Left kidney (tissue), 2 donors: ENCODE measurements around the gene PITPNB. TPM values are rescaled to one million over a fixed set of nuclear protein-coding genes. Genes with fewer than 3 reads are reported as not detected.

ENCODE experiments used
- DNase-seq: peaks from one replicate; pipeline ENCODE4 v3.0.0-alpha.2; 2013
- polyA plus RNA-seq: library from polyadenylated mRNA; unstranded; fragments of 120-200 nt; gene quantifications from one replicate; pipeline ENCODE4 v1.2.1, GENCODE V29; 2013; ENCODE audit not compliant: insufficient read length

The PITPNB gene
- polyA plus RNA-seq, 1 donor, result 79.5 TPM

DNA sequence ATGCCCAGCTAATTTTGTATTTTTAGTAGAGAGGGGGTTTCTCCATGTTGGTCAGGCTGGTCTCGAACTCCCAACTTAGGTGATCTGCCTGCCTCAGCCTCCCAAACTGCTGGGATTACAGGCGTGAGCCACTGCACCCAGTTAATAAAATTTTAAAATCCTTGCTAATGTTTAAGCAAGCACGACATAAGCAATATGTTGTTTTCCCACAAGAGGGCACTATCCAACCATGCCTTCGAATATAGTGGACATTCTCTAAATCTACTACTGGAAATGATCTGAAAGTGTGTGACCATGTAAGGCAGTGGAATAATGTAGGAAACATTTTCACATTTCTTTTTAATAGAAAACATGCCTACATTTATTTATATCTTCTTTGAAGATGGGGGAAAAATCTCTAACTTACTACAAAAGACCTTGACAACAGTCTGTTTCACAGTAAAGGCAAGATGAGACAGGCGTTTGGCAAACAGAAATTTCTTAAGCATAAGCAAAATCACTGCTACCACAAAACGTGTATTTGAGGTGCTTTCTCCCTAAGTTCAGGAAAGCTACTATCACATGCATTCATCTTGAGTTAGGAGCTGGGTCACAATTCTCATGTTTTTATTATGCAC is 38.2 kb downstream of the PITPNB start:
- peak; percentile 84 for DNase-seq

GRCh38 chr22:27879923-27880322 is 39.1 kb downstream of the PITPNB start:
- DNase-seq, result no peak

DNA sequence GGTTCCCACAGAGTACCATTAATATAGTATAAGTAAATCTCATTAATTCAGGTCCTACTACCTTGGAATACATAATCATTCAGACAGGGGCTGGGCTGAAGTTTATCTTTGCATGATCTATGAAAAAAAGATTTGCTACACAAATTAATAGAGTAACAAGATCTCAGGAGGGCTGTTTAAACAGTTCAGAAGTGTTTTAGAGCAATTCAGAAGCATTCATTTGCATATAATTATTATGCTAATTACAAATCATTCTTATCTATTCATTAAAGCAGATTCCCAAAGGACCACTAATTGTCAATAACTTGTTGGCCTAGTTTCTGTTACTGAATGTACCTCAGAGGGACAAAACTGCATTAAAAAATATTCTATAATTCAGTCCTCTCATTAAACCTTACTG is 40.5 kb downstream of the PITPNB start:
- no peak for DNase-seq

GRCh38 chr22:27877501-27877900 is 41.6 kb downstream of the PITPNB start:
- DNase-seq, result no peak

- DNase-seq, result no peak
Measured at GRCh38 chr22:27876684-27877083, 42.4 kb downstream of the PITPNB start.

- no peak for DNase-seq
Measured at GRCh38 chr22:27875951-27876350, 43.1 kb downstream of the PITPNB start.

DNA sequence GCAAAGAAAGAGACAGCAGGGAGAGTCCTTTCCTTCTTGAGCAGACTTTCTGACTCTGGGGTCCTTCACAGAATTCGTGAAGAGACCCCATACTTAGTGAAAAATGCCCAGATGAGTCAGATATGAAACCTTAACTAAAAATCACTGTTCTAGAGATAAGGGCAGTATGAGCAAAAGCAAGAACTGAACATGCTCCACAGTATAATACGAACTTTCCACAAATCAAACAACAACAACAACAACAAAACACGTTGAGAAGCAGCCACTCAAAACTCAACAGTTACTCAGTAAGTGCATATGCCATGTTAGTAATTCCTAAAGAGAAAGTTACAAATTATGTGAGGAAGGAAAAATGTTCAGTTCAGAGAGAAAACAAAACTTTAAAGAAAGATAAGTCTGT is 44.3 kb downstream of the PITPNB start:
- no peak for DNase-seq

- DNase-seq, result no peak
Measured at GRCh38 chr22:27874185-27874584, 44.9 kb downstream of the PITPNB start.

DNA sequence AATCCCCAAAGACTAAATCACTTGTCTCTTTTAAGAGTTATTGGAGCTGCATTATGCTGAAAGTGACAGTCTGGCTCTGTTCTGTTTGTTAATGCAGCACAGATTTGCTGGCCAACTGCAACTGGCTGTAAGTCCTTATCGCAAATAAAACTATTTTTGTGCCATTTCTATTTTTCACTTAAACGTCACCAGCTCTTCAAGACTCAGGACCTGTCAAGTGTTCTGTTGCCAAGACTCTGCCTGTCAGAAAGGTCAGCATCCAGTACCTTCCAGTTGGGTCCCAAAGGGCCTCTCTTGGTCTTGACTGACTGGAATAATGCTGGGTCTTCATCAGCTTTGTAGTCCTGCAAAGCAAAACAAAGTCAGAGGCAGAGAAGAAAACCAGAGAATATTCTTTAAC is 45.6 kb downstream of the PITPNB start:
- no peak for DNase-seq

DNA sequence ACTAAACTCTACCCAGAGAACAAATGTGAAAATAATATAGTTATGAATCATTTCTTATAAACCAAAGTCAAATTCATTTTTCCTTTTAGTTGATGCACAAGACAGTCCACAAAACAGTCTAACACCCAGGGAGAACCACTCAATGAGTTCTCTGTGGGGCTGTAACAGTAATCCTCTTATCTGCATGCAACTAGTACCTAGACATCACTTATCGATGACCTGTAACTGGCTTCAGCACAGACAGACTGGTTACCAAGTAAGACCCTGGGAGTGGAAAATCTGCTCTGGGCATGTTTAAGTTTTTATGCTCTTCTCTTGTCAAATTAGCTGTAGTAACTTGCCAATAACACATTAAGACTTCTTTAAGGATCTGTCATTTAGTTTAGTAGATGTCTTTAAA is 46.6 kb downstream of the PITPNB start:
- DNase-seq, result no peak

DNA sequence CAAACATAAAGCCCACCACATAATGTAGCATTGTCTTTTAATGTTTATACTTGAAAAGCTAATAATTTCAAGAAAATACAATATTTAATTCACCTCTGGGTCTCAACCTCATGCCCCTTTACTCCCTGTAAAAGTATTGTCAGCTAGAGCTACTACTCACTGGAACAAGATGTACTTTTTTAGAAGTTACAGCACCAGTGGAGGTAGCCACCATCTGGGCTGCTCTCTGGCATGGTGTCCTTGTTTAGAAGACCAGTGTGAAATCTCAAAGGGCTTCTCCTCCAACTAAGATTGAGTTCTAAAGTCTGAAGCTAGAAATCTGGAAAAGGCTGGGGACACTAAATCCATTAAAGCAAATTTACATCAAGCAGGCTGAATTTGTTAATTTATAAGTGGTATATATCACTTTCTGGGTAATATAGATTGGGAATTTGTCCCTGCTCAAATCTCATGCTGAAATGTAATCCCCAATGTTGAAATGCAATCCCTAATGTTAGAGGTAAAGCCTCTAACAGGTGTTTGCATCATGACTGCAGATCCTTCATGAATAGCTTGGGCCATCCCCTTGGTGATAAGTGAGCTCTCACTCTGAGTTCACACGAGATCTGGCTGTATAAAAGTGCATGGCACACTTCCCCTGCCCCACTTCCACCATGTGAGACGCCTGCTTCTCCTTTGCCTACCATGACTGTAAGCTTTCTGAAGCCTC is 47.6 kb downstream of the PITPNB start:
- DNase-seq, result no peak

DNA sequence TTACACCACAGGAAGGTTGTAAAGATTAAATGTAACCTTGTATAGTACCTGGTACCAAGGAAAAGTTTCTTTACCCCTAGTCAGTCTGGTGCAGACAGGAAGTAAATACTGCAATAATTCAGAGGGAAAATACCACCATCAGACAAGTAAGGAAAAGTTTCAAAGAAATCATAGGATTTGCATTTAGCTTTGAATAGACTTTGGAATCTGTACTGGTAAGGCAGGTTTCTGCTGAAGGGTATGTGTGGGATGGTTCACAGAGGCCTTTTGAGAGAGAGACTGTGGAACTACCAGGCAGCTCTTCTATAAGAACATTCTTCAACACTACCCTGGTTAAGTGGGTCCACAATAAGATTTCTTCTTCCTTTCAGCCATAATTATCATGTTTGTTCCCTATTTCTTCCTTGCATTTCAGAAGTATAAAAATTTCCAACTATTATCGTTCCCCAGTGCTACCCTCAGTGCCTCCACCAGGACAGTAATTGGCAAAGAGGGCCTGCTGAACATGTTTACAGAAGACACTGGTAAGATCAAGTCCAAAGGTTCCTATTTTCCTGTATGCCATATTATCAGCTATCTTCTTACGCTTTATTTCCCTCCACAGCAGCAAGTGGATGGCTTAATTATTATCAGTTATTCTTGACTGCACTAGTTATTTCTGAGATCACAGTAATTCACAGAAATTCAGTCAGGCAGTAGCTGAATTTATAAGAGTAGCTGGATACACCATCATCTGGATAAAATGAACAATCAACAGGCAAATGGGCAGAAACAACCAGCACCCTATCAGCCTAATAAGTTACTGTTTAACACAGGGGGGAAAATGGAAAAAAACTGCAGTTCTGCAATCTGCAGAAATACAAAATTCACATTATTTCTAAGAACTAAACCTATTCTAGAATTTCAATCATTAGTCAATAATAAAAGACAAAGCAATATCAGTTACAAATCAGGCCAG is 48.5 kb downstream of the PITPNB start:
- no peak for DNase-seq

GRCh38 chr22:27868732-27869282 is 50.2 kb downstream of the PITPNB start:
- no peak for DNase-seq

DNA sequence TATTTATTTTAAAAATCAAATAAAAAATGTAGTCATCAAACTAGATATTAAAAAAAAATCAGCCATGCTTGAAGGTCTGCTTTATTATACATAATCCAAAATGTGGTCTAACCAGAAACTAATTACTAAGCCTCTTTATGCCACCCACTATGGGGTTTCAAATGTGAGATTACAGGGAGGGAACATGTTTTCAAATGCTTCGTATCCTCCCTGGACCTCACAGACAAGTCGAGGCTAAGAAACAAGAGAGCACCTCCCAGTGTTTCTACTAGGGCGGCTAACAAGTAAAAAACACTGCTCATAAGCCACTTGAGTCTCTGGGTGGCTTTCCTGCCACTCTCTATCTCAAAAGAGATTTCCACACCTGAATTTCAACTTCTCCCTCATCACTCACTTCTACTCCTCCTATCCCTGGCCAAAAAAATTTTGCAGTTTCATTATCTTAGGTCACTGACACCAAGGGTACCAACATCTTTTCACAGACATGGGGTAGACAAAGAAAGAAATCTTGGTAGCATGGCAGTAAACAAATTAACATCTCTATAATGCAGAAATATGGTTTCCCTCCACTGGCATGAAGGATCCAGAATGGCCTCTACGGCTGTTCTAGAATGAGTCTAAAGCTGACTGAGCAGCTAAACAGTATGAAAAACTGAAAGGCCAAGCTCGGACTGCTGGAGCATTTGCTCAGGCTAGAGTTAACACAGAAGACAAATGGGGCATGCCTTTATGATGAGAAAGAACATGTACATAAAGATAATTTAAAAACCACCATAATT is 50.9 kb downstream of the PITPNB start:
- DNase-seq, result no peak

DNA sequence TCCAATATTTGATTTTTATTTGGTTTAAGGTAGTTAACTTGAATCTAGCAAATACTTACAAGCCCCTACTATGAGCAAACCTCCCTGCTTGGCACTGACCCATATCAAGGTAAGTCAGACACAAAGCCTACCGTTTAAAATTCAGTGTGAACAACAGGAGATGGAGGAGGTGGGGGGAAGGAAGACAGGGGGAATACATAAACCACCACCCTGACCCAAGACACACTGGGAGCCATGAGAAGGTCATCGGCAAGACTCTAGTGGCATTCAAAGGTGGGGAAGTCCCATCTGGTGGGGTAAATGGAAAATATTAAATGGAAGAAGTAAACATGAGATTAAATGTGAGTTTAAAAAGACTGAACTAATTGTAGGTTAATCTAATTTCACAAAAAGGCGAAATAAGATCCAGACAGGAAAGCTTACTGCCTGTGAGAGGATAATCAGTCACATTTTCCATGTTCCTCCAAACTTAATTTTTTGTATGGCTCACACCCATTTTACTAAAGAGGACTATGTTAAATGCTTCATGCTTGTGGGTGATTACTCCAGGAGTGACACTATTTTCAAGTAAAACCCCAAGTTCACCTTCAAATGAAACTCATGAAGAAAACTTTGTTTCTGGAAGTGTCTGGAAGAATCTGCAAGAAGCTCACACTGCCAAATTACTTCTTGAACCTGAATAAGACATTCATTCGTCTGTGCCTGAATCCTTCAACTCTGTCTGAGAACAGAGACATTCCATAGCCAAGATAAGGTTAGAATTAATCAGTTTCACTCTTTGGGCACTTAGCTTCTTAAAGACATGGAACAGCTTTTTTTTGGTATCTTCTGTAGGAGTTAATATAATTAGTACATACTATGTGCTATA is 51.7 kb downstream of the PITPNB start:
- no peak for DNase-seq

GRCh38 chr22:27866135-27867084 is 52.6 kb downstream of the PITPNB start:
- no peak for DNase-seq

DNA sequence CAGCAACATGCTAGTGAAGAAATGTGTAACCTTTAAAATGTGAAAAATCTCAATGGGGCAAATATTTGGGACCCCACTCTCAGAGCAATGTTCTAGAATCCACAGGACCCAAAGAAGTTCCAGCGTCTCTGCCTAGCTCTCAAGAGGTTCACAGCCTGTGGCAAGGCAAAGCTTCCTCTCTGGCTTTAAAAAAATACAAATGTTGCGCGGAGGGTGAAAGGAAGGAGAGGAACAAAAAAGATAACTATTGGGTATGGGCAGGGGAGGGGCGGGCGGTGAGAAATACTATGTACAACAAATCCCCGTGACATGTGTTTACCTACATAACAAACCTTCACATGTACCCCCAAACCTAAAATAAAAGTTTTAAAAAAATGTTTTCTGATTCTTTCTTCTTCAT is 53.6 kb downstream of the PITPNB start:
- DNase-seq, result no peak

DNA sequence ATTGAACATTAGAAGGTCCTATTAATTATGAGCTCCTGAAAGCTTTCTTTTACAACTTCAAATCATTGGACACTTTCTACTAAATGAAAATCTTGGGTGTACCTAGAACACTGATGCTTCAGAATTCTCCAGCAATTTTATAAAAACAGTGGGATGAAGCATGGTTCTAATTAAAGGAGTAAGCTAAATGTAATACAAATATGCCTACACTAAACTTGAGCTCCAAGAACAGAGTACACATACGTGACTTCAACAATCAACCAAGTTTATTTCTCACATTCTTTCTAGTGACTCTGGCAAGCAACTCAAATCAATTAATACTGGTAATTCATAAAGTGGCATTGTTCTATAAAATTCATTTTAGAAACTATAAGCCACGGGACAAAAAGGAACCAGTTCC is 55.5 kb downstream of the PITPNB start:
- DNase-seq, result no peak

GRCh38 chr22:27863001-27863400 is 56.1 kb downstream of the PITPNB start:
- no peak for DNase-seq

DNA sequence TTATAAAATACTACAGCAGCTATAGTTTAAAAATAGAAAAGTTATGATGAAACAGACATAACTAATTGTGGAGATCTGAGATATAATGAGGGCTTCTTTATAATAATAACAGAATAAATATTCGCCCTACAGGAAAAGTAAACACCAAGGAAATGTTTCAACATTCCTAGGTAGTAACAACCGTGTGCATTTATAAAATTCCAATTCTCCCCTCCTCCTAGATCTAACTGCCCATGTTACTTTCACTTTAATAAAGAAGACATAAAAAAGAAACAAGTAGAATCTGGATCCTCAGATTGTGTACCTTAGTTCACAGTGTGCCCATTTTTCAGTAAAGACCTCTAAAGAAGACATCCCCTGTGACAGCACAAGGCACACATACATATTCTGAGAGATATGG is 59.7 kb downstream of the PITPNB start:
- no peak for DNase-seq
